Hippocampal formation (tissue), 2 donors: ENCODE measurements around the gene VSIG10L.
A peak's percentile ranks its signal among the peaks of the same experiment; 100 is the strongest.

Source experiments
- DNase-seq, 2 donors: peaks; one replicate each; lab custom pipeline; 2025; lab: John Stamatoyannopoulos, UW

VSIG10L gene

DNA sequence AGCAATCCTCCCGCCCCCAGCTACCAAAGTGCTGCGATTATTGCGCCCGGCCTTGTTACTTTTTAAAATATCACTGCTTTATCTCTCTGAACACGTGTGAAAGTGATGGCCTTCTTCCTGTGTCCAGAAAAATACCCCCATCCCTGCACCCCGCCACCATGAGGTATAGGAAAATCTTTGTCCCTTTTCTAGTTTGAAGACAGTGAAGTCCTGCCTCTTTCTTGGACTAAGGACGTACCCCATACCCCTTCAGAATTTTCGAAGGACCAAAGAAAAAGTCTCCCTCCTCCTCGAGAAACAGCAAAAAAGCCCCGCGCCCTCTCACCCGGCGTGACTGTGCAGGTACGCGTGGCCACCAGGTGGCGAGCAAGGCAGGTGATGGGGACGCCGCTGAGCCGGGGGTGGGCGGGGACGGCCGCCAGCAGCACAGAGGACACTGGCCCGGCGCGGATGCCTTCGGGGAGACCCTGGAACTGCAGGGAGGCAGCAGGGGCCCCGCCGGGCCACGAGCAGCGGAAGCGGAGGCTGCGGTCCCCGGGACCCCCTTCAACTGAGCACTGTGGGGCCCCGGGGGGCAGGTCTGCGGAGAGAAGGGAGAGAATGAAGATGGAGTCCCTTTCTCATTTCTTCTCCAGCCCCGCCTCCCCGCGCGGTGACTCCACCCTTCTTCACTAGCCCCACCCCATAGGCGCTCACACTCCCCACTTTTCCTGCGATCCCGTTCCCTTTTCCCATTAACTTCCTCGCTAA is 3.2 kb downstream of the VSIG10L start:
- DNase-seq: peak; percentile 30 to 63

DNA sequence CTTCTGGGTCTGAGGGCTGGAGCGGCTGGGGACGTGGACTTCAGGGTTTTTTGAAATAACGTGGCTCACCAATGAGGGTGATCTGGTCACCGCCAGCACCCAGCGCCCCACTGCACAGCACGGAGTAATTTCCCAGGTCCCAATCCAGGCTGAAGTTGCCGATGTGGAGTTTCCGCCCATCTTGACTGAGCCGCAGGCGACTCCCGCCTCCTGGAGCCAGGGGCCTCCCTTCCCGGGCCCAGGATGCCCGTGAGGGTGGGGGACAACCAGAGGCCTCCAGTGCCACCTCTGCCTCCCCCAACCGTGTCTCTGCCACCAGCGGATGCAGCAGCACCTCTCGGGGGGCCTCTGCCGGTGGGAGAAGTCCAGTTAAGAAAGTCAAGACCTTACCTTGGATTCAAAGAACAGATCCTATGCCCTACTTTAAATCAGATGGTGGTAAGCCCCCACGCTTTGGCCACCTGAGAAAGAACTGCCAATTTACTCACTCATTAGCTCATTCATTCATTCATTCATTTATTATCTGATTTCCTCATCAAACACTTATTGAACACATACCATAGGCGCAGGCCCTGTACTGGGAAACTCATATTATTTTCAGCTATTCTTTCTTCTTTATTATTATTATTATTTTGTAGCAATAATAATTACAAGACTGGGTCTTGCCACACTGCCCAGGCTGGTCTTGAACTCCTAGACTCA is 3.9 kb downstream of the VSIG10L start:
- no peak for DNase-seq

DNA sequence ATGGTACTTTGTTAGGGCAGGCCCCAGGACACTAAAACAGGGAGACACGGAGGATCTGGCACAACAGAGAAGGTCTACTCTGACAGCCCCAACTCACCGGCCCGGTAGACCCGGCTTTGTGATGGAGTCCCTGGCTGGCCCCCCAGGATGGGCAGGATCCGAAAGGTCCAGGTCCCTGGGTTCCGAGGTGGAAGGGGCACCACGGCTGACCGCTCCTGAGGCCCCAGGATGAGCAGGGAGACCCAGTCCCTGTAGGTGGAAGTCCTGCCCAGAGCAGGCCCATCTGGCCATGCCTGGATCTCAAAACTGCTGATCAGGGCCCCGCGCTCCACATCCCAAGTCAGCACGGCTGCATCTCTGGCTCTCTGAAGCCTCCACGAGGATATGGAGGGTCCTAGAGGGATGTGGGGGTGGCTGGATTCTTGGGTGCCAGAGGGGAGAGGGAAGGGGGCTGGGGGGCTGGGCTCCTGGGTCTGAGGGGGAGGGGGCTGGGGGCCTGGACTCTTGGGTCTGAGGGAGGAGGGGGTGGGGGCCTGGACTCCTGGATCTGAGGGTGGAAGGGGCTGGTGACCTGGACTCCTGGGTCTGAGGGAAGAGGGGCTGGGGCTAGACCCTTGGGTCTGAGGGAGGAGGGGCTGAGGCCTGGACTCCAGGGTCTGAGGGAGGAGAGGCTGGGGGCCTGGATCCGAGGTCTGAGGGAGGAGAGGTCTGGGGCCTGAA is 4.6 kb downstream of the VSIG10L start:
- DNase-seq: no peak

DNA sequence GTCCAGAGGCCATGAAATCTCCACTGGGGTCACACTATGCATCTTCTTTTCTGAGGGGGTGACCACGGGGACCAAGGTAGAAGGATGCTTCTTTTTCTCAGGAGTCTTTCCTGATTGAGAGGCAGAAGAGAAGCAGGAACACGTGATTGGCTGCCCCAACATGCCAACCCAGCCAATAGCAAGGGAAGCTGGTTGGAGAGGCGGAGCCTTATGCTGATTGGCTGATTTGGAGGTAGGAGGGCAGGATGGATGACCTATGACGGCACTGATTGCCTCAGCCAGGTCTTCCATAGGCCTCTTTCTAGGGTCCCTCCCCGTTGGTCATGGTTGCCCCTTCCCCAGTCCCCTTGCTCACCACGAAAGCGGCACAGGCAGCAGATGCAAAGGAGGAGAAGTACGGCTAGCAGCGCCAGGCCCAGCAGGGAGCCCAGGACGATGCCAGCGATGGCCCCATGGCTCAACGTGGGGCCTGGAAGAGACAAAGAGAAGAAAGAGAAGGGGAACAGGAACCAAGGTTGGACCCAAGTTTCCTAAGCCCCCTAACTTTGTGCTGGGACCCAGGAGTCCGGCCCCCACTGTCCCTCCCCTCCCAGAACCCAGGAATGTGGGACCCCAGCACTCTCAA is 8.0 kb downstream of the VSIG10L start:
- DNase-seq: no peak

DNA sequence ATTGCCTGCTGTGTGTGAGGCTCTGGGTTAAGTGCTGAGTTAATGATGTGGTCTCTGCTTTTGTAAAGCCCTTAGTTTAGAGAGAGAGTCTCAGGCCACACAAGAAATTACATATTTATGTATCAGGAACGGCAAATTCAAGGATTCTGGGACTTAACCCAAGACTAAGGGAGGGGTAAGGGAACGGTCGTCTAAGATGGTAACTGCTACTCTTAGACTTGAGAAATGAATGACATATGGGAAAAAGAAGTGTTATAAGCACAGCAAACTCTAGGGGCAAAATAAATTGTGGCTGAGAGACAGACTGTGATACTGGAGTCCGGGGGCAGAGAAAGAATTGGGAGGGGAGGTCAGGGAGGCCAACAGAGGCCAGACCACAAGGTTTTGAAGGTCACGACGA is 10.2 kb downstream of the VSIG10L start:
- DNase-seq: no peak

DNA sequence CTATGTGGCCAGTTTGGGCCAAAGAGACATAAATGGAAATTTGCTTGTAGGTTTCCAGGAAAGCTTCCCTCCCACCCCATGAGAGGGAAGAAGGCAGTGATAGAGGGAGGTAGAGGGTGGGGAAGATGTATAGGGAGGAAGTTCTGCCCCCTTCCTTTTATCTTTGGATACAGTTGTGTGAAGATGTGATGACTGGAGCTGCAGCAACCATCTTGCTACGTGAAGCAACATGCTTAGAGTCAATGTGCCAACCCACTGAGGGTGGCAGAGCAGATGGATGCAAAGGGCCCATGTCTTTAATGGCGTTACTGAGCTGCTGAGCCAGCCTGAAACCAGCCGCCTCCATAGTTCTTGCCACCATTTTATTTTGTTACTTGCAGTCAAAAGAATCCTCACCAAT is 10.7 kb downstream of the VSIG10L start:
- DNase-seq: no peak

DNA sequence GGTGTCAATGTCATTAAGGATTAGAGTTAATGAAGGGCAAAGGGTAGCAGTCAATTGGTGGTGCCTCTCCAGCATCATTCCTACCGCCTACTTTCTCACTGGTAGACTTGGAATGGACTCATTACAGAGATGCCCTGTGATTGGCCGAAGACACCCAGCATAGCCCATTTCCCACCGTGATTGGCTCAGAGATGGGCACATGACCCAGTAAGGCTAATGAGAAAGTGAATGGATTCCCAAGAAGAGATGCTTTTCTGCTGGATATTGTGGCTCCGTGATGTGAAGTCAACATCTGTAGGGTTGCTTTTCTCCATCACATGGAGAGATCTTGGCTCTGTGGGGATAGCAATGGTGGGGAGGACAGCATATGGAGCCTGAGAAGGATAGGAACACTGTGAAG is 11.6 kb downstream of the VSIG10L start:
- no peak for DNase-seq

DNA sequence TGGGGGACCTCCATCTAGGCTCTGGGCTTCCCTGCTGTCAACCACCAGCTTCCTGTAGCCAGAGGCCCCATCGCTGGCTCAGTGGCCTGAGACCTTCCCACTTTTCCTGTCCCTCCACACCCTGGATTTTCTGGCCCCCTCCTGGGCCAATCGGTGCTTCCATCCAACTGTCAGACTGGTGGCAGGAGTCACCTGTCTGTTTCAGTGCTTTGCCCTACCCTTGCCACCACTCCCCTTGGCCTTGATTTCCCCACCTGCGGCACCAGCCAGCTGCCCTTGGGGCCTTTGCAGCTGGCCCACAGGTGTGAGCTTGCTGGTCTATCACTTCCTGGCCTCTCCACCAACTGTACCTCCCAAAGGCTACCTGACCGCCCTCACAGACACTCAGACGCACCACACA is 12.5 kb downstream of the VSIG10L start:
- no peak for DNase-seq

DNA sequence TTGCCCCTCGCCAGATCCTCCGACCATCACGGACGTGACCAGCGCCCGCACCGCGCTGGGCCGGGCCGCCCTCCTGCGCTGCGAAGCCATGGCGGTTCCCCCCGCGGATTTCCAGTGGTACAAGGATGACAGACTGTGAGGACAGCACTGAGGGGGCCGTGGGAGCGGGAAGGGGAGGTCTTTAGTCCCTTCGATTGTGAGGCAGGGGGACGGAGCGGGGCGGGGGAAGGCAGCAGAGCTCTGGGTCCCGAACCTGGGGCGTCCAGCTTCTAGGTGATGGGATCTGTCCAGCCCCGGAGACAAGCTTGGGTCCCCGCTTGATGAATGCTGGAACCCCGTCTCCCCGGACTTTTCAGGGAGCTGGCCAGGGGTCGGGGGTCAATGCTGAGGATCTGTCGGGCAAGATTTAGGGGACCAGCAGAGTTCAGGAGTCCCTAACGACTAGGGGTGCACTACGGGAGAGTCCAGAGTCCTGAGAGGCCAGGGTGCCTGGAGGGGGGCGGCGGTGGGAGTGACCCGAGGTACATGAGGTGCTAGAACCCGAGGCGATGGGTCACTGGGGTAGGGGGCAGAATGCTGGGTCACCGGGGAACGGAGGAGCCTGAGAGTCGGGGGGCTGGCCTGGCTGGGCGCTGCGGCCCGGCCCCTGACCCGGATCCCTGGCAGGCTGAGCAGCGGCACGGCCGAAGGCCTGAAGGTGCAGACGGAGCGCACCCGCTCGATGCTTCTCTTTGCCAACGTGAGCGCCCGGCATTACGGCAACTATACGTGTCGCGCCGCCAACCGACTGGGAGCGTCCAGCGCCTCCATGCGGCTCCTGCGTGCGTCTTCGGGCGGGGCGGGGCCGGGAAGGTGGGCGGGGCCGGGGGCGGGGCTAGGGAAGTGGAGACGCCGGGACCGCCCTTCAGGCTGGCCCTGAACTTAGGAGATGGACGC is 14.6 kb downstream of the VSIG10L start:
- DNase-seq: no peak

DNA sequence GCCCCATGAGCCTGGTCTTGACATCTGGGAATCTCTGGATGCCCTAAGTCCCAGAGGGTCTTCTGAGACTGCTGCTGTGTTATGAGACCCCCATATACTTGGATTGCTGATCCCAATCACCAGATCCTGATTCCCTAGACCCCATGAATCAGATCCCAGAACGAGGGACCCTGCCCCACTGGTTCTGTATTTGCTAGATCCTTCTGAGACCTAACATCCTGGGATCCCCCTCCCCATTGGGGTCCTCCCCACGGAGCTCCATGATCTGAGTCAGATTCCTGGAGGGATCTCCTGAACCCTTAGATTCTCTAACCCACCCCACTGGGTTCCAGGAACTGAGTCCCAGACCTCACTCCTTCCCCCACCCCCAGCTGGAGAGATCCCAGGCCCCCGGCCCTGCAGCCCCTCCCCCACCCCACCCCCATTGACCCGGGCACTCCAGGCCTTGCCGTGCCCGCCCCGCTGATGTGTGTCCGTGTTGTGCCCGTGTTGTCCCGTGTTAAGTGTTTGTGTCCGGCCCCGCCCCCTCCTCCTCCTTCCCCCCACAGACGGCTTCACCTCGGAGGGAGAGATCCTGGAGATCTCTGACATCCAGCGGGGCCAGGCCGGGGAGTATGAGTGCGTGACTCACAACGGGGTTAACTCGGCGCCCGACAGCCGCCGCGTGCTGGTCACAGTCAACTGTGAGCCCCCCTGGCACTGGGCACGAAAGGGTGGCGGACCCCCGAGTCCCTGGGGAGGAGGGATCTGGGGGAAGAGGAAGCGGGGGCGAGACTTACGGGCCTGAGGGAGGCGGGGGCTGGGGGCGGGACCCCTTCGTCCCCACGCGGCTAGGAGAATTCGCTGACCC is 15.5 kb downstream of the VSIG10L start:
- no peak for DNase-seq

DNA sequence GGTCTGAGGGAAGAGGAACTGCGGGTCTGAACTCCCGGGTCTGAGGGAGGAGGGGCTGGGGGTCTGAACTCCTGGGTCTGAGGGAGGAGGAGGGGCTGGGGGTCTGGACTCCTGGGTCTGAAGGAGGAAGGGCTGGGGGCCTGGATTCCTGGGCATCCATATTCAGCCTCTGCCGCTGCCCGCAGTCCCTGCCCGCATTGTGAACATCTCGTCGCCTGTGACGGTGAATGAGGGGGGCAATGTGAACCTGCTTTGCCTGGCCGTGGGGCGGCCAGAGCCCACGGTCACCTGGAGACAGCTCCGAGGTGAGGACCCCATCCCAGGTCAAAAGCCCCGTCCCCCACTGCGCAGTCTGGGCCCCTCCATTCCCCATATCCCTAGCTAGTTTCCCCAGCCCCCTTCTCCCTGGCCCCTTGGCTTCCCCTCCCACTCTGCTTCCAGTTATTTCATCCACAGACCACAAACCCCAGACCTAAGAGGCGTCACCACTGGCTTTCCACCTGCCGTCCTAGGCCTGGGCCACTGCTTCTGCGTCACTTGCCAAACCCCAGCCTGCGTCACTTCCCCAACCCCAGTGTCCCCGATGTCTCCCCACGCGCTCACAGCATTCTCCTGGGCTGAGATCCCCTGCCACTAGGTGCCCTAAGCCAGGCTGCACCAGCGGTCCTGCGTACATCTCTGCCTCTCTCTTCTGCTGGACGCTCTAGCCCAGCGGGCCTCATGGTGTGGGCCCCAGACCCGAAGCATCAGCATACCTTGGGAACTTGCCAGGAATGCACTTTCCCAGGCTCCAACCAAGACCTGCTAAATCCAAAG is 16.6 kb downstream of the VSIG10L start:
- no peak for DNase-seq

DNA sequence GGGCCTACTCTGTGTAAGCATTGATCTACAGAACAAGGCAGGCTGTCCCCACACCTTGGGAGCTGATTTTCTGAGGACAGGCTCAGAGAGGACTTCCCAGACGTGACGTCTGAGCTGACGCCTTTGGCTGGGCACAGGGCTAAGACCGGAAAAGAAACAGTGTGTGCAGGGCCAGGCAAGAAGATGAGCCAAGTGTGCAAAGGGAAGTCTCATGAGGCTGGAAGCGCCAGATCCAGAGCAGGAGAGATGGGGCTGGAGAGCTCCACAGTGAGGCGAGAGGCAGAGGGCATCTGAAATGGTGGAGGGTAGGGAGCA is 17.8 kb downstream of the VSIG10L start:
- no peak for DNase-seq

DNA sequence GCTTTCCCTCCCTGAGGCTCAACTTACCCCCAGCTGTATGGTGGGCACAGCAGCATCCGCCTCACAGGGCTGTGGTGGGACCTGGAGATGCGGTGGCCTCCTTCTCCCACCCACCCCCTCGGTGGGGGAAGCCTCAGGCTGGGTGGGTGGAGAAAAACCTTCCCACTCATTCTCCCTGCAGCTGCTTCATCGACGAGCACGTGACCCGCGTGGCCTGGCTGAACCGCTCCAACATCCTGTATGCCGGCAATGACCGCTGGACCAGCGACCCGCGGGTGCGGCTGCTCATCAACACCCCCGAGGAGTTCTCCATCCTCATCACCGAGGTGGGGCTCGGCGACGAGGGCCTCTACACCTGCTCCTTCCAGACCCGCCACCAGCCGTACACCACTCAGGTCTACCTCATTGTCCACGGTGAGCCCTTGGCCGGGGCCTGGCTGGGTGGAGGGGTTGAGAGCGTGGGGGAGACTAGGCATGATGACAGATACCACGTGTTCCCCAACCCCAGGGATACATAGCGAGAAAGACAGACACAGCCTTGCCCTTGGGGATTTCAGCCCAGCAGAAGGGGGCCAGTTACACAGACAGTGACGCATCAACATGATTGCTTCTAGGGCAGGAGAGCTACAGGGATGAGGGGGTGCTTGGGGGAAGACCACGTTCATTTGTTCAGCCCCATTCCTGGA is 18.3 kb downstream of the VSIG10L start:
- no peak for DNase-seq

DNA sequence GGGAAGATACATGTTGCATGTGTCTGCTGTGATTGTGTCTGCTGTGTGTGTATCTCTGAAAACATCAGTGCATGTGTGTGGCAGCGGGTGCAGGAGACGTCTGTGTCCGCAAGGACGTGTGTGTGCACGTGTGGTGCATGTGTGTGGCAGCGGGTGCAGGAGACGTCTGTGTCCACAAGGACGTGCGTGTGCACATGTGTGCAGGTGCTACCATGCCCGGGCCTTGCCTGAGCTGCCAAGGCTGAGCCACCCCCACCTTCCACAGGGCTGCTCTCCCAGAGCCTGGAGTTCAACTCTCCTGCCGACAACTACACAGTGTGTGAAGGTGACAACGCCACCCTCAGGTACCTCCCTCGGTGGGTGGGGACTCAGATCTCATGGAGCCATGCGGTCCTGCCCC is 20.1 kb downstream of the VSIG10L start:
- no peak for DNase-seq

DNA sequence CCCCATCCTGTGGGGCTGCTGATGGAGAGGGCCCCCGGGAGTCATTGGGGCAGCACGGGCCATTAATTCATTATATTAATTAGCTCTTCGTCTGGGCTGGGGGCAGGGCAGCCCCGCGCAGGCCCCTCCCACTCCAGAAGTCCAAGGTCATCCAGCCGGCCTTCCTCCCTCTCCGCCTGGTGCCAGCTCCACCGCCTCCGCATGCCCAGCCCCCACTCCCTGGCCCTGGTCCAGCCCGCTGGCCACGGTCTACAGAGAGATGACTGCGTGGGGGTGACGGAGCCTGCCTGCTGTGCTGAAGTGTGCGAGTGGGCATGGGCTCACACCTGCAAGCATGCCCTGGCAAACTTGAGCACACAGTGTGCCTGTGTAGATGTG is 21.7 kb downstream of the VSIG10L start:
- DNase-seq: no peak

DNA sequence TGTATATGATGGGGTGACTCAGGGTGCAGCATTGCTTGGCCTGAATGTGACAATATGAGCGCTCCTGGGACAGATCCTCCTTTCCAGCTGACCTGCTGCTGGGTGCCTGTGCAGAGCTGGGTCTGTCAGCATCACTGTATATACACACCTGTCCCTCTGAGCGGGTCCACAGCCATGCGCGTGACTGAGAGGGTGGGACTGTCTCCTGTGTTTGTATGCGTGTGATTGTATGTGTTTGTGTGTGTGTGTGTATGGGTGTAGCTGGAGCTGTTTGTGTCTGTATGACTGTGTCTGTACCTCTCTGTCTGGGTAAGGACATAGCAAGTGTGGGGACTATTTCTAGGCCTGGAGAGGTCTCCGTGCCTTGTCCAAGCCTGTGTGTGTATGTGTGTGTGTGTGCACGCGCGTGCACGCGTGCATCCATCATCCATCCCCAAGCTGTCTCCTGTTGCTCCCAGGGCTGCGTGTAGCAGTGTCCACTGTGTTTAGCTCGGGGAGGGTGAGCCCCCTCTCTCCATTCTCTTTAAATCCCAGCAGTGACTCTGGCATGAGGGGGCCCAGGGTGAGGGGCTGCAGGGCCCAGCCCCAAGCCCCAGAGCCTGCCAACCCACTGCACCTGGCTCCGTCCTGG is 22.2 kb downstream of the VSIG10L start:
- DNase-seq: no peak

DNA sequence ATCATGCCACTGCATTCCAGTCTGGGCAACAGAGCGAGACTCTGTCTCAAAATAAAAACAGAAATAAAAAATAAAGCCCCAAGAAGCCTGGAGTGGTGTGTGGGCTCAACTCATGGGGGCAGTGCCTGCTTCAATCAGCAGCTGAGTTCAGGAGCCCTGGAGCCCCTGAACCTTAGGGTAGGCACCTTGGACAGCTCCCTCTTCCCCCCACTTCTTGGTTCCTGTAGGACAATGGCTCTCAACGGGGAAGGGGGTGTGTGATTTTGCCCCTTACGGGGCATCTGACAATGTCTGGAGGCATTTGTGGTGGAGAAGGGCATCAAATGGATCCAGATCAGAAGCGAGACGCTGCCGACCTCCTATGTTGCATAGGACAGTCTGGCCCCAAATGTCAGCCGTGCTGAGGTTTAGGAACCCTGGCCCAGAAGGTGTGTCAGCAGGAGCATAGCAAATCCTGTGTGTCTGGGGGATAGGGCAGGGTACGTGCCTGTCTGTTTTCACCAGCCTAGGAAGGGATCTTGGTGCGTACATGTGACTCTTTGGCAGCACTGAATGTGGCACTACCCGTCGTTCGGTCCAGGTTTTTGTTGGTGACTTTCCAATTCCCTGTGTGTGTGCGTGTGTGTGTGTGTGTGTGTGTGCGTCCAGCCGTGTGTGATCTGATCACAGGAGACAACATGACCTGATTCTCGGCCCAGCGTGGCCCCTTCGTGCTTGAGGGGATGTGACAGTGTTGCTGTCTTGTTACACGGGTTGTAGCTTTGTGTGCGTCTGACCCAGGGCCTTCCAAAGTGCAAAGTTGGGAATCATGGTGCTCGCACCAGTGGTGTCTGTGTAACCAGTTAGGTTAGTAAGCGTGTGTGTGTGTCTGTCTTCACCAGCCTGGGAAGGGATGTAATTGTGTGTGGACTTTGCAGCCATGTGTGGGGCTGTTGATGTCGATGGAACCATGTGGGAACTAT is 23.0 kb downstream of the VSIG10L start:
- DNase-seq: no peak

DNA sequence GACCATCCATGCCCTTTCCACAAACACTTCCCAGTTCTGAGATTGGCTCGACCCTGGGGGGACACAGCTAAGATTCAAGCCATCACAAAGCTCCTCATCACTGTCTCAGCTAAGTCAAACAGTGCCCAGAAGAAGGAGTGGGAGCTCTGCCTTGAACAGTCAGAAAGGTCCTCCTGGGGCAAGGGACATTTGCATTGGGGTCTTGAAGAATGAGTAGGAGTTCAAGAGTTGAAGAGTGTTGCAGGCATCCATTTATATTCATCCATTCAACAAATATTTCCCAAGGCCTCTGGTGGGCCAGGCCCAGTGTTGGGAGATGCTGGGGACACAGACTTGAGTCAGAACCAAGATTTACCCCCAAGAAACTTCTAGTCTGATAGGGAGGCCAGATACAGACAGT is 24.0 kb downstream of the VSIG10L start:
- DNase-seq: no peak
